HCEC 1CT (cell line): ENCODE results near the gene ATXN1.
"Not testable (repeated sequence)": the region's sequence is repeated elsewhere in the genome, so short reads cannot be mapped to it uniquely, and the experiment has no call there.

Source experiments
- DNase-seq: peaks from one replicate; pipeline ENCODE4 v3.0.0-alpha.2; 2017

Gene ATXN1

DNA sequence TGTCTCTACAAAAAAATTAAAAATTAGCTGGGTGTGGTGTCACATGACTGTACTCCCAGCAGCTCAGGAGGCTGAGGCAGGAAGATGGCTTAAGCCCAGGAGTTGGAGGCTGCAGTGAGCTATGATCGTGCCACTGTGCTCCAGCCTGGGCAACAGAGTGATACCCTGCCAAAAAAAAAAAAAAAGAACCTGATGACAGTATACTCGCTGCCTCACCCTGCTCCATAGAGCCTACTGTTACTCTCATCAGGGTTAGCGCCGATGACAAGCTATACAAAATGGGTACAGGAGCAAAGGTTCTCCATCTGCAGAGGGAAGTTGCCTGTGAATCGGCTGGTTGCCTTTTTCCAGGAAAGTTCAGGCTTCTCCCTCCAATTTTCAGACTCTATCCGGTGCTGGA, 469.5 kb downstream of the ATXN1 start:
- DNase-seq = no peak

DNA sequence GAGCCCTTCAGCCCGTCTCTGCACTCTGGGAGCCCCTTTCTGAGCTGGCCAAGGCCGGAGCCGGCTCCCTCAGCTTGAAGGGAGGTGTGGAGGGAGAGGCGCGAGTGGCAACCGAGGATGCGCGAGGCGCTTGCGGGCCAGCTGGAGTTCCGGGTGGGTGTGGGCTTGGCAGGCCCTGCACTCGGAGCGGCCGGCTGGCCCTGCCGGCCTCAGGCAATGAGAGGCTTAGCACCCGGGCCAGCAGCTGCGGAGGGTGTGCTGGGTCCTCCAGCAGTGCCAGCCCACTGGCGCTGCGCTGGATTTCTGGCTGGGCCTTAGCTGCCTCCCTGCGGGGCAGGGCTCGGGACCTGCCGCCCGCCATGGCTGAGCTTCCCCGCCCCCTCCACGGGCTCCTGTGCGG, 473.1 kb downstream of the ATXN1 start:
- no peak for DNase-seq

- DNase-seq = peak; percentile 18
These were observed 475.1 kb downstream of the ATXN1 start for GRCh38 chr6:16286151-16286522.

DNA sequence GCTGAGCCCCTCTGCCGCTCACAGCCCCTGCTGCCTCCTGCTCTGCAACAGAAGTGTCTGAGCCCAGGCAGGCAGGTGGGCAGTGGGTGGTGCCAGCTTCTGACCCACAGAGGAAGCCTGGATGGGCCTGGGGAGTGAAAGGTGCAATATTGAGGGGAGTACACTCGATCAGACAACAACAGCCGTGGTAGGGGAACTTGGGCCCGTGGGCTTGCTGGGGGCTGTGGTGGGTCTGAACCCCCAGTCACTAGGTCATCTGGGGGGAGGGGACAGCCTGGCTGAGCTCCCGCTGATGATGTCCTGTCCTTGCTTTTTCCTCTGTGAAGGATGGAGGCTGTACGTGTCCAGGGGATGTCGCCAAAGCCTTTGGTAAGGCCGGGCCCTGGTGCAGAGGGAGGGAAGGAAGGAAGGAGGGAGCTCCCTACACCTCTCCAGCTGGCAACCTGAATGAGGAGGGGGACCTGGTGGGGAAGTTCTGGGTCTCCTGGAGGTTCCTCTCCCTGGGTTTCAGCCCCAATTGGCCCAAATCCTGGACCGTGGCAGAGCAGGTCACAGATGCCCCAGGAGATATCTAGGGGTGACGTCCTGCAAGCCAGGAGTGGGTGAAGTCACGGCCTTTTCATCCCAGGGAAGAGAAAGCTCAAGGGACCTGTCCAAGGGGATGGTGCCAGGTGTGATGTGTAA, 475.7 kb downstream of the ATXN1 start:
- no peak for DNase-seq

GRCh38 chr6:16284472-16284871, 476.8 kb downstream of the ATXN1 start:
- DNase-seq = no peak

- no peak for DNase-seq
These were observed 478.9 kb downstream of the ATXN1 start for GRCh38 chr6:16282370-16282769.

DNA sequence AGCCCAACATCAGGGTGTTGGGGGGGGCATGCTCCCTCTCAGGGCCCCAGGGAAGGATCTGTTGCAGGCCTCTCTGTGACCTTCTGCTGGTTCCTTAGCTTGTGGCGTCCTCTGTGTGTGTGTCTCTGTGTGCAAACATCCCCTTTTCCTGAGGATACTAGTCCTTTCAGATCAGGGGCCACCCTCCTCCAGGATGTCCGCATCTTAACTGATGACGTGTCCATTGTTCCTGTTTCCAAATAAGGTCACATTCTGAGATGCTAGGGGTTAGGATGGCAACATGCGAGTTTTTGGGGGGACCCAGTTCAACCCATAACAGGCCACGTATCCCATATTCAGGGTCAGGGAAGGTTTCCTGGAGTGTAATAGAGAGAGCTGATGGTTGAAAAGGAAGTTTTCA, 482.0 kb downstream of the ATXN1 start:
- no peak for DNase-seq

GRCh38 chr6:16278750-16279149, 482.5 kb downstream of the ATXN1 start:
- no peak for DNase-seq

DNA sequence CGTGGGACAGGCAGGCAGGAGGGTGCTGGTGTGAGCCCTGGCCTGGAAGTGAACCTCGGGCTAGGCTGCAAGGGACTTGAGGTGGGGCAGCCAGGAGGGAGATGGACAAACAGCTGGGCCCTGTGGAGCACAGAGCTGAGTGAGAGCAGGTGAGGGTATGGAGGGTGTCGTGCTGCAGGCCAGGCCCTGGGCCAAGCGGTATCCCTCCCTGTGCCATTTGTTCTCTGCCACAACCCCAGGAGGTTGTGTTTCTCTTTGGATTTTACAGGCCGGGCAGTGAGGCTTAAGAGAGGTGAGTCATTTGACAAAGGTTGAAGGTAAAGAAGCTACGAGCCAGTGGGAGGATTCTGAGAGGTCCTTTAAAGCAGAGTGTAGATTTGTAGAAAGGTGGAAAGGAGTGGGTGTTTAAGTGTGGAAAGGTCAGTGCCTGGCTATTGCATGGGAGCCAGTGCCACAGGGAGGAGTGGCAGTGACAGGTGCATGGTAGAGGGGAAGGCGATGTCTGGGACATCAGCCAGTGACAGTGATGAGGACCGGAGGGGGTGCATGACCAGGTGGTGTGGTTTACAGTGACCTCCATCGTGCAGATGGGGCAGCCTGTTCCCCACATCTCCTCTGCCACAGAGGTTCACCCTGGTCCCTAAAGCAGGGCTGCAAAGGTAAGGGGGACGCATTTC, 483.1 kb downstream of the ATXN1 start:
- no peak for DNase-seq

DNA sequence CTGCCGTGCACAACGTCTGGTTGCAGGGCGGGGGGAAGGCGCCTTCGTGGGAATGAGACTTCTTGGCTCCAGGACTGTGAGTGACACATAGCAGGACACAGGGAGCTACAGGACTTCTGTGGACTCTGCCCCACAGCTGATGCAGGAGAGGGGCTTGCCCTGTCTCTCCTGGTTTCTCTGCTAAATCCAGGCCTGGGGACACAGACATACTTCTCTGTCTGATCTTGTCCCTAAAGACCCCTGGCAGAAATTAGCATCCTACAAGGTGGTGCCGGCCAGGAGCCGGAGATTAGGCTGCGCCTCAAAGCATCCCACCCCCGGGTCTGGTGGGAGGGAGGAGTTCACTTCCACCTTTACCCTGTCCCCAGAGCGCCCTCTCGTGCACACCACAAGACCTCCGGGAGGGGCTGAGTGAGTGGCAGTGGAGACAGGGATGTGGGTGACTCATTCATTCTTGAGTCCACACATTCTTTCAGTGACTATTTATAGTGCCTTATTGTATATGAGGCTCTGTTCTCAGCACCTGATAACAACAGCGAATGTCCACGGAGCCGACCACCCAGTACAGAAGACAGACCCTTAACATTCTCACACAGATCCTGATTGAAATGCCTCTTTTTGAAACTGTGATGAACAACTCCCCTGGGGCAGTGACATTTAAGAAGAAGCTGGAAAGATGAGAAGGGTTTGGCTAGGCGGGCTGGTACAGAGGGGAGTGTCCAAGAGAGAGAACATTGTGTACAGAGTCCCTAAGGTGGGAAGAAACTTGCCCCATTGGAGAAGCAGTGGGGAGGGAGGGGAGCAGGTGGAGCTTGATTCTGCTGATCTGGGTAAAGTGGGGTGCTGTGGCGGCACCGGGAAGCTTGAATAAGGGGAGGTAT, 483.9 kb downstream of the ATXN1 start:
- peak; percentile 86 for DNase-seq

DNA sequence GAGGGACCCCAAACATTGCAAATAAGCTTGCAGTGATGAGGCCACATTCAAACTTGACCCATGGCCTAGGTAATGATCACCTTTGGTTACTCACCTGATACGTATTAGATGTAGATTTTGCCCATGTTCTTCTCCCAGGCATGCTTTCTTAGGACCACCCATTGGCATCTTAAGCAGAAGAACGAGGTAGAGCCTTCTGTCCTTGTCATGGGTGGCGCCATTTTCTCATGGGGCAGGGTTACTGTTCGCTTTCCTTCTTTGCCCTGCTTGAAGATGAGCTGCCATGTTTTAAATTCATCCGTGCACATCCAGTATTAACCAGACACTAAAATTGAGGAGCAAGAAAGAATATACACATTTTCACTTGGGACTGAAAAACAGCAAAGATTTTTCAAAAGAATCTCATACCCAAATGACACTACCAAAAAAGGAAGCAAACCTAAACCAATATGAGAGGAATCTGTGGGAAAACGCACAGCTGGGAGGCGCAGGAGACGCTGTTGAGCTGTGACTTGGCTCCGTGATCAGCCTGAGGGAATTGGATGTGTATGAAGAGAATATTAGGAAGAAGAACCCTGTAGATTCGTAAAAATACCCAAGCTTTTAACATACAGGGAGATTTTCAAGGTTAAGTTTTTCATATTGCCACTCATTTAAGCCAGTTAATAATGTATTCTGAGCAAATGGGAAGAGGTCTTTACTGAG, 486.2 kb downstream of the ATXN1 start:
- DNase-seq = no peak

DNA sequence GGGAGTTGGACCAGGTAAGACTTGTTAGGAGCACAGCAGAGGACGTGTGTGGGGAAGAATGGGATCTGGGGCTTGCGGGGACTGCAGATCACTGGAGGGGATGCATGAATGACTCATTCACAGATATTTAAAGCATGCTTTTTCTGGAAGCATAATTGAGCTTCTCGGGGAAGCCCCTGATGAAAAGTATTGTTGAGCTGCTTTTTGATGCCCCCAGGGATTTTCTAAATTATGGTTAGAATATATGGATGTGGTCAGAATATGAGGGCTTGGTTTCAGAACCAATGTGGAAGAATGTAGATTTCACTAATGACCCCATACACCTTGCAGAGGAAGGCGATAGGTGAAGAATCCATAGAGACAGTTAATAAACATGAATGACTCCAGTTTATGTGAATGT, 486.8 kb downstream of the ATXN1 start:
- DNase-seq = no peak

- no peak for DNase-seq
These were observed 488.0 kb downstream of the ATXN1 start for GRCh38 chr6:16273256-16273655.

- no peak for DNase-seq
These were observed 489.1 kb downstream of the ATXN1 start for GRCh38 chr6:16272201-16272600.

DNA sequence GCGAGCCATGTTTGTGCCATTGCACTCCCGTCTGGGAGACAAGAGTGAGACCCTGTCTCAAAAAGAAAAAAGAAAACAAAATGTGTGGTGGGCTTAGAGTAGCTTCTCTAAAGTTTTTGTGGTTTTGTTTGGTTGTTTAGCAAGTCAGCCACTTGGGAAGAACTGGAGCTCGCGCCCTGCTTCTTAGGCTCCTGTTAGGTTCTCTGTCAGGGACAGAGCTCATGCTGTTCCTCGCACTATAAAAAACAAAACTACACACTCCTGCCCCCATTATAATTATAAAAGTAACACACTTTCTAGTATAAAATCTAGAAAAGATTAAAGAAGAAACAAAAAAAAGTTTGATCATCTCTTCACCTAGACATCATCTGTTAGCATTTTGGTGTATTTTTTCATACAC, 489.8 kb downstream of the ATXN1 start:
- no peak for DNase-seq

- no peak for DNase-seq
These were observed 491.0 kb downstream of the ATXN1 start for GRCh38 chr6:16270178-16270794.

DNA sequence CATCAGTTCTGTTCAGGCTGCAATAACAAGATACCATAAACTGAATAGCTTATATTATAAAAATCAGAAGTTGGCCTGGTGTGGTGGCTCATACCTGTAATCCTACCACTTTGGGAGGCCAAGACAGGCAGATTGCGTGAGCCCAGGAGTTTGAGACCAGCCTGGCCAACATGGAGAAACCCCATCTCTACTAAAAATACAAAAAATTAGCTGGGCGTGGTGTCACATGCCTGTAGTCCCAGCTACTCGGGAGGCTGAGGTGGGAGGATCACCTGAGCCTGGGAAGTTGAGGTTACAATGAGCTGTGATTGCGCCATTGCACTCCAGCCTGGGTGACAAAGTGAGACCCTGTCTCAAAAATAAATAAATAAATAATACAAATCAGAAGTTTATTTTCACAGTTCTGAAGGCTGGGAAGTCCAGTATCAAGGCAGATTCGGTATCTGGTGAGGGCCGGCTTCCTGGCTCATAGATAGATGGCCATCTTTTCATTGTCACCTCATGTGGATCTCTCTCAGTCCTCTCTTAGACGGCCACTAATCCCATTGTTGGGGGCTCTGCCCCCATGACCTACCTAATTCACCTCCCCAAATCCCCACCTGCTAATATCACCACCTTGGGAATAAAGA, 491.7 kb downstream of the ATXN1 start:
- DNase-seq = not testable (repeated sequence)

GRCh38 chr6:16267428-16268263, 493.6 kb downstream of the ATXN1 start:
- DNase-seq = no peak

GRCh38 chr6:16265351-16266341, 495.6 kb downstream of the ATXN1 start:
- no peak for DNase-seq

GRCh38 chr6:16264785-16265184, 496.5 kb downstream of the ATXN1 start:
- no peak for DNase-seq
